H9 (cell line): ENCODE data around the gene PRLHR. TPM values are rescaled to one million over a fixed set of nuclear protein-coding genes. Genes with fewer than 3 reads are reported as not detected.

Experiments used
- DNase-seq: peaks from one replicate; pipeline ENCODE4 v3.0.0-alpha.2; 2017
- H2AFZ ChIP-seq: one replicate; pipeline ENCODE4 v1.6.1; 2013; ENCODE audit warnings: mild to moderate bottlenecking, low read length, control low read depth, moderate library complexity
- H2AK5ac ChIP-seq: 2 replicates; pipeline ENCODE4 v1.6.1; 2013; ENCODE audit warnings: low read length, control low read depth, mixed read lengths; ENCODE audit not compliant: insufficient read length
- H2BK120ac ChIP-seq: one replicate; pipeline ENCODE4 v1.6.1; 2013; ENCODE audit warnings: low read depth, mild to moderate bottlenecking, low read length, control low read depth, inconsistent platforms; ENCODE audit not compliant: poor library complexity, severe bottlenecking
- H2BK12ac ChIP-seq: 2 replicates; pipeline ENCODE4 v1.6.1; 2013; ENCODE audit warnings: low read length, control low read depth, mixed read lengths, low read depth; ENCODE audit not compliant: insufficient read length
- H2BK15ac ChIP-seq: 2 replicates; pipeline ENCODE4 v1.6.1; 2013; ENCODE audit warnings: low read depth, low read length, control low read depth
- H2BK20ac ChIP-seq: one replicate; pipeline ENCODE4 v1.6.1; 2013; ENCODE audit warnings: low read depth, mild to moderate bottlenecking, low read length, control low read depth, inconsistent platforms; ENCODE audit not compliant: poor library complexity, severe bottlenecking
- H2BK5ac ChIP-seq: 2 replicates; pipeline ENCODE4 v1.6.1; 2013; ENCODE audit warnings: low read length, control low read depth, mixed read lengths; ENCODE audit not compliant: insufficient read length
- H3K14ac ChIP-seq: 2 replicates; pipeline ENCODE4 v1.6.1; 2013; ENCODE audit warnings: low read length, control low read depth; ENCODE audit not compliant: insufficient read depth
- H3K18ac ChIP-seq: 2 replicates; pipeline ENCODE4 v1.6.1; 2013; ENCODE audit warnings: low read depth, mild to moderate bottlenecking, mixed read lengths, low read length, control low read depth; ENCODE audit not compliant: insufficient read length
- H3K23ac ChIP-seq: 2 replicates; pipeline ENCODE4 v1.6.1; 2013; ENCODE audit warnings: low read length, control low read depth, mixed read lengths, low read depth; ENCODE audit not compliant: insufficient read length
- H3K23me2 ChIP-seq: 2 replicates; pipeline ENCODE4 v1.6.1; 2013; ENCODE audit warnings: low read depth, mild to moderate bottlenecking, mixed read lengths, low read length, control low read depth; ENCODE audit not compliant: insufficient read length, poor library complexity, severe bottlenecking
- H3K27ac ChIP-seq: 2 replicates; pipeline ENCODE4 v1.5.1; 2013; ENCODE audit warnings: low read length, control low read depth, mixed read lengths, low read depth; ENCODE audit not compliant: insufficient read length
- H3K27me3 ChIP-seq: 2 replicates; pipeline ENCODE4 v1.6.1; 2013; ENCODE audit warnings: low read length, control low read depth, inconsistent platforms; ENCODE audit not compliant: insufficient read depth
- H3K4ac ChIP-seq: 2 replicates; pipeline ENCODE4 v1.6.1; 2013; ENCODE audit warnings: low read depth, mild to moderate bottlenecking, control low read depth, inconsistent platforms, low read length, moderate library complexity
- H3K4me1 ChIP-seq: 2 replicates; pipeline ENCODE4 v1.6.1; 2013; ENCODE audit warnings: low read length, control low read depth, inconsistent platforms; ENCODE audit not compliant: insufficient read depth
- H3K4me2 ChIP-seq: 2 replicates; pipeline ENCODE4 v1.6.1; 2013; ENCODE audit warnings: low read length, control low read depth, mixed read lengths; ENCODE audit not compliant: insufficient read length, insufficient read depth
- H3K56ac ChIP-seq: 2 replicates; pipeline ENCODE4 v1.6.1; 2013; ENCODE audit warnings: low read depth, mild to moderate bottlenecking, mixed read lengths, low read length, control low read depth; ENCODE audit not compliant: insufficient read length
- H3K79me1 ChIP-seq: 2 replicates; pipeline ENCODE4 v1.6.1; 2013; ENCODE audit warnings: low read depth, mild to moderate bottlenecking, moderate library complexity, low read length, control low read depth, inconsistent platforms; ENCODE audit not compliant: insufficient read depth, poor library complexity, severe bottlenecking
- H3K79me2 ChIP-seq: 2 replicates; pipeline ENCODE4 v1.6.1; 2013; ENCODE audit warnings: low read length, control low read depth, inconsistent platforms; ENCODE audit not compliant: insufficient read depth
- H3K9ac ChIP-seq: 2 replicates; pipeline ENCODE4 v1.6.1; 2013; ENCODE audit warnings: low read length, control low read depth, mixed read lengths; ENCODE audit not compliant: insufficient read length; ENCODE audit errors: extremely low read depth
- H3K9me3 ChIP-seq: one replicate; pipeline ENCODE4 v1.6.1; 2013; ENCODE audit warnings: low read depth, low read length, inconsistent platforms; ENCODE audit not compliant: control insufficient read depth
- H3T11ph ChIP-seq: one replicate; pipeline ENCODE4 v1.6.1; 2013; ENCODE audit warnings: mild to moderate bottlenecking, low read length, control low read depth, inconsistent platforms
- H4K20me1 ChIP-seq: one replicate; pipeline ENCODE4 v1.6.1; 2013; ENCODE audit not compliant: control insufficient read depth, insufficient read length, insufficient read depth
- H4K5ac ChIP-seq: 2 replicates; pipeline ENCODE4 v1.6.1; 2013; ENCODE audit warnings: low read depth, mild to moderate bottlenecking, mixed read lengths, low read length, control low read depth; ENCODE audit not compliant: insufficient read length
- H4K8ac ChIP-seq: replicated peaks from 2 replicates; pipeline ENCODE4 v1.6.1; 2013; ENCODE audit warnings: low read length, control low read depth, mixed read lengths, low read depth; ENCODE audit not compliant: insufficient read length
- H4K91ac ChIP-seq: 2 replicates; pipeline ENCODE4 v1.6.1; 2013; ENCODE audit warnings: low read depth, mild to moderate bottlenecking, moderate library complexity, mixed read lengths, low read length, control low read depth; ENCODE audit not compliant: insufficient read length
- H3K27ac Mint-ChIP-seq, 3 experiments: 2 replicates in 2 of 3; 3 replicates in 1 of 3; pipeline ENCODE4 v1.8.0; 2020 to 2021; ENCODE audit warnings: mixed read lengths in 3 of 3, mild to moderate bottlenecking in 1 of 3, moderate library complexity in 1 of 3
- H3K27me3 Mint-ChIP-seq: 2 replicates; pipeline ENCODE4 v1.8.0; 2021; ENCODE audit warnings: low read depth, mild to moderate bottlenecking, moderate library complexity, mixed read lengths
- H3K36me3 Mint-ChIP-seq, 3 experiments: 2 replicates in 2 of 3; 3 replicates in 1 of 3; pipeline ENCODE4 v1.8.0; 2020 to 2021; ENCODE audit warnings: low read depth in 3 of 3, mixed read lengths in 3 of 3; ENCODE audit not compliant: insufficient read depth in 1 of 3
- H3K4me1 Mint-ChIP-seq, 2 experiments: 2 replicates each; pipeline ENCODE4 v1.8.0; 2020; ENCODE audit warnings: mixed read lengths in 2 of 2
- H3K4me3 Mint-ChIP-seq, 2 experiments: 2 replicates in 1 of 2; 3 replicates in 1 of 2; pipeline ENCODE4 v1.8.0; 2020 to 2021; ENCODE audit warnings: mild to moderate bottlenecking in 2 of 2, mixed read lengths in 2 of 2, moderate library complexity in 1 of 2
- H3K9me3 Mint-ChIP-seq, 2 experiments: 2 replicates in 1 of 2; 3 replicates in 1 of 2; pipeline ENCODE4 v1.8.0; 2020; ENCODE audit warnings: mild to moderate bottlenecking in 2 of 2, mixed read lengths in 2 of 2, moderate library complexity in 1 of 2
- WGBS: extraction: QIAGEN DNeasy Blood & Tissue Kit; methylation state at CpG from one replicate; pipeline ENCODE4 v1.1.7; 2013; ENCODE audit warnings: missing lambda C conversion rate, low lambda C conversion rate, mixed read lengths; ENCODE audit not compliant: insufficient read length; ENCODE audit errors: extremely low coverage; 5-methylcytosine and 5-hydroxymethylcytosine counted together
- total RNA-seq: library from RNA; stranded (reverse); gene quantifications from 2 replicates; pipeline ENCODE4 v1.2.1, GENCODE V29; 2021
- TF ChIP-seq, protein P1 (sequence below): fragments of 200-600 bp; sonication (generic); conservative IDR thresholded peaks from 3 replicates; pipeline ENCODE4 v1.8.0; 2021; ENCODE audit warnings: antibody characterized with exemption, mild to moderate bottlenecking

Gene PRLHR
- total RNA-seq, 1 experiment from 2014 or later, result not detected

- peaks cover 3 to 5% of the 10 kb centered on the region in 2 experiments; a peak in 3 of 5 replicates for H3K9me3 Mint-ChIP-seq
- no peak overlapping the region for H2BK5ac ChIP-seq
- H3K14ac ChIP-seq, result no peak overlapping the region
- no peak overlapping the region for H3K4me2 ChIP-seq
- H2AFZ ChIP-seq, result no peak overlapping the region
- H2BK20ac ChIP-seq, result no peak overlapping the region
- H3K27ac ChIP-seq, result no peak overlapping the region
- no peak overlapping the region for H2BK120ac ChIP-seq
- H3K23ac ChIP-seq, result no peak overlapping the region
- H3K23me2 ChIP-seq, result no peaks in the 10 kb centered on the region
- no peaks in the 10 kb centered on the region for H3K9me3 ChIP-seq
- H4K20me1 ChIP-seq, result no peaks in the 10 kb centered on the region
- no peak for DNase-seq
- H2BK12ac ChIP-seq, result no peak overlapping the region
- WGBS, result no CpG with 5 or more reads among the region's 1 CpG
- H3K27ac Mint-ChIP-seq, result no peak overlapping the region
- H2AK5ac ChIP-seq, result no peak overlapping the region
- H3K79me1 ChIP-seq, result no peaks in the 10 kb centered on the region
- no peaks in the 10 kb centered on the region for H3K27me3 ChIP-seq
- no peak overlapping the region for H4K5ac ChIP-seq
- H3K4me1 ChIP-seq, result no peaks in the 10 kb centered on the region
- no peak overlapping the region for H3K56ac ChIP-seq
- no peak overlapping the region for H3K4me3 Mint-ChIP-seq
- H3K36me3 Mint-ChIP-seq, result peaks cover 0 to 2% (median 0%) of the 10 kb centered on the region in 3 experiments; a peak in 1 of 7 replicates
- H3K18ac ChIP-seq, result no peak overlapping the region
- no peak overlapping the region for H3K9ac ChIP-seq
- TF ChIP-seq, protein P1, sequence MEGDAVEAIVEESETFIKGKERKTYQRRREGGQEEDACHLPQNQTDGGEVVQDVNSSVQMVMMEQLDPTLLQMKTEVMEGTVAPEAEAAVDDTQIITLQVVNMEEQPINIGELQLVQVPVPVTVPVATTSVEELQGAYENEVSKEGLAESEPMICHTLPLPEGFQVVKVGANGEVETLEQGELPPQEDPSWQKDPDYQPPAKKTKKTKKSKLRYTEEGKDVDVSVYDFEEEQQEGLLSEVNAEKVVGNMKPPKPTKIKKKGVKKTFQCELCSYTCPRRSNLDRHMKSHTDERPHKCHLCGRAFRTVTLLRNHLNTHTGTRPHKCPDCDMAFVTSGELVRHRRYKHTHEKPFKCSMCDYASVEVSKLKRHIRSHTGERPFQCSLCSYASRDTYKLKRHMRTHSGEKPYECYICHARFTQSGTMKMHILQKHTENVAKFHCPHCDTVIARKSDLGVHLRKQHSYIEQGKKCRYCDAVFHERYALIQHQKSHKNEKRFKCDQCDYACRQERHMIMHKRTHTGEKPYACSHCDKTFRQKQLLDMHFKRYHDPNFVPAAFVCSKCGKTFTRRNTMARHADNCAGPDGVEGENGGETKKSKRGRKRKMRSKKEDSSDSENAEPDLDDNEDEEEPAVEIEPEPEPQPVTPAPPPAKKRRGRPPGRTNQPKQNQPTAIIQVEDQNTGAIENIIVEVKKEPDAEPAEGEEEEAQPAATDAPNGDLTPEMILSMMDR, result no peak
- H3K4me1 Mint-ChIP-seq, result peaks cover 0 to 2% of the 10 kb centered on the region in 2 experiments; a peak in 1 of 4 replicates
- no peaks in the 10 kb centered on the region for H3K79me2 ChIP-seq
- H4K91ac ChIP-seq, result no peak overlapping the region
- H4K8ac ChIP-seq, result no peak overlapping the region
- H3K4ac ChIP-seq, result no peak overlapping the region
- H2BK15ac ChIP-seq, result no peak overlapping the region
- H3K27me3 Mint-ChIP-seq, result peaks cover 12% of the 10 kb centered on the region
- no peak overlapping the region for H3T11ph ChIP-seq
Measured at GRCh38 chr10:118542205-118542604, 53.2 kb downstream of the PRLHR start.
